ENCODE measurements around the gene OCEL1. TPM values are rescaled to one million over a fixed set of nuclear protein-coding genes. Genes with fewer than 3 reads are reported as not detected.

Gene OCEL1
- total and polyA plus RNA-seq, 2 of the 13 experiments (the other 11 are each of a cell fraction or from before 2014, with no cell fraction given), result 10.6 to 17.2 TPM

GRCh38 chr19:17266975-17267788 lies 41.2 kb downstream of the OCEL1 start, which contains the start of gene BABAM1 (continued):
- TF ChIP-seq ZBTB26 (CRISPR knock-in tag; IDR thresholded peaks at IDR 0.05; ENCODE audit: borderline replicate concordance) (0 out of 2 replicates have a peak, but pooled peaks have one; percentile 46), MAZ (IDR thresholded peaks at IDR 0.05; ENCODE audit: borderline replicate concordance, low read depth, low read length) (no peak), MAZ (CRISPR knock-in tag; IDR thresholded peaks at IDR 0.05; ENCODE audit: low read depth) (0 out of 2 replicates have a peak, but pooled peaks have one; percentile 26), ZNF597 (CRISPR knock-in tag; IDR thresholded peaks at IDR 0.05) (no peak), MAFK (conservative IDR thresholded peaks at IDR 0.05 in 1 of 2, IDR thresholded peaks at IDR 0.05 in 1 of 2; ENCODE audit: low read length in 2 of 2) (no peak), ZNF749 (CRISPR knock-in tag; IDR thresholded peaks at IDR 0.05; ENCODE audit: borderline replicate concordance) (no peak), MAFG (CRISPR knock-in tag; IDR thresholded peaks at IDR 0.05) (no peak), GLI4 (CRISPR knock-in tag; IDR thresholded peaks at IDR 0.05; ENCODE audit: borderline replicate concordance) (no peak), RFXAP (CRISPR knock-in tag; IDR thresholded peaks at IDR 0.05; ENCODE audit: borderline replicate concordance) (peak; percentile 94), TBX2 (CRISPR knock-in tag; IDR thresholded peaks at IDR 0.05; ENCODE audit: borderline replicate concordance) (no peak; the same call in 1 of the 2 replicates), JUN (CRISPR knock-in tag; IDR thresholded peaks at IDR 0.05) (no peak), HOXA3 (CRISPR knock-in tag; IDR thresholded peaks at IDR 0.05) (peak; percentile 95), IRX3 (CRISPR knock-in tag; IDR thresholded peaks at IDR 0.05; ENCODE audit: borderline replicate concordance, low read depth) (no peak), KAT7 (CRISPR knock-in tag; IDR thresholded peaks at IDR 0.05; ENCODE audit: borderline replicate concordance) (peak; percentile 61; the same call in 1 of the 2 replicates), ZNF34 (CRISPR knock-in tag; IDR thresholded peaks at IDR 0.05; ENCODE audit: borderline replicate concordance) (no peak), ZNF652 (CRISPR knock-in tag; IDR thresholded peaks at IDR 0.05; ENCODE audit: borderline replicate concordance, low read depth) (no peak), ZSCAN22 (CRISPR knock-in tag; IDR thresholded peaks at IDR 0.05) (no peak), FOXM1 (CRISPR knock-in tag; IDR thresholded peaks at IDR 0.05) (peak; percentile 43; the same call in 1 of the 2 replicates), PHF5A (CRISPR knock-in tag; IDR thresholded peaks at IDR 0.05; ENCODE audit: low read depth, unreplicated experiment) (no peak), TFAP4 (IDR thresholded peaks at IDR 0.05; ENCODE audit: borderline replicate concordance, low read depth) (no peak), TAF1 (CRISPR knock-in tag; IDR thresholded peaks at IDR 0.05) (peak; percentile 92), ZFP37 (CRISPR knock-in tag; IDR thresholded peaks at IDR 0.05; ENCODE audit: borderline replicate concordance) (no peak), ZNF616 (CRISPR knock-in tag; IDR thresholded peaks at IDR 0.05; ENCODE audit: low read depth) (no peak), ATM (IDR thresholded peaks at IDR 0.05; ENCODE audit: borderline replicate concordance) (no peak), ZNF552 (CRISPR knock-in tag; IDR thresholded peaks at IDR 0.05; ENCODE audit: borderline replicate concordance) (no peak), DDIT3 (CRISPR knock-in tag; IDR thresholded peaks at IDR 0.05) (no peak), KDM5A (IDR thresholded peaks at IDR 0.05; ENCODE audit: borderline replicate concordance, low read length) (peak; percentile 97), RXRA (CRISPR knock-in tag; IDR thresholded peaks at IDR 0.05) (peak; percentile 23; the same call in 1 of the 2 replicates)

Data from HepG2 (cell line).